Epithelial cell of proximal tubule (primary cell): ENCODE results near the gene CHD2. TPM values are rescaled to one million over a fixed set of nuclear protein-coding genes. Genes with fewer than 3 reads are reported as not detected.
A peak's percentile ranks its signal among the peaks of the same experiment; 100 is the strongest.

Experiments used
- DNase-seq: peaks from one replicate; pipeline ENCODE4 v3.0.0-alpha.2; 2011; ENCODE audit warnings: low read depth
- H3K4me3 ChIP-seq: 2 replicates; pipeline ENCODE4 v1.5.1; 2011; ENCODE audit warnings: low read depth, mild to moderate bottlenecking, low read length
- CTCF ChIP-seq: conservative IDR thresholded peaks from 2 replicates; pipeline ENCODE4 v1.5.1; 2012; ENCODE audit warnings: low read depth, mild to moderate bottlenecking, low read length
- total RNA-seq: library from RNA; depleted of rRNA; stranded (reverse); fragments of >200 nt; gene quantifications from 2 replicates; pipeline ENCODE4 v1.2.3, GENCODE V29; 2015

Gene CHD2
- total RNA-seq, 1 donor from 2014 or later, result 26.5 TPM

- no peak for DNase-seq
- H3K4me3 ChIP-seq, result peak overlapping the region; percentile 59
- TF ChIP-seq CTCF, result no peak
Measured at GRCh38 chr15:92904722-92905571, 4.8 kb downstream of the CHD2 start.

DNA sequence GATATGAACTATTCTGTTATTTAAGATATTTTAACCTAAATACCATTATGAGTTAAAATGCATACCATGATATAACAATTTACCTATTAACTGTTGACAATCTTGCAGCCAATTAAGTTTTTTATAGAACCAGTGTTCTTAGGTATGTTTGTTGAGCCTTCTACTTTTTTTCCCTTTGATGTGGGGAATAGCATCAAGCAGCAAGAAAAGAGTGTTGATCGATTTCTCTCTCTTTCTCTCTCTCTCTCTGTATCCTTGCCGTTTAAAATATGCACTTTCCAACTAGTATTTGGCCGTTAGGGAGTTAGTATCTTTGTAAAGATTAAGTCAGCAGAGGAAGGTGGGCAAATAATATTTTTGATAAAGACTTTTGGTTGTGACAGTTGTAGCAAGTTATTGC is 5.9 kb downstream of the CHD2 start:
- H3K4me3 ChIP-seq, result peak overlapping the region; percentile 59
- no peak for TF ChIP-seq CTCF
- no peak for DNase-seq

DNA sequence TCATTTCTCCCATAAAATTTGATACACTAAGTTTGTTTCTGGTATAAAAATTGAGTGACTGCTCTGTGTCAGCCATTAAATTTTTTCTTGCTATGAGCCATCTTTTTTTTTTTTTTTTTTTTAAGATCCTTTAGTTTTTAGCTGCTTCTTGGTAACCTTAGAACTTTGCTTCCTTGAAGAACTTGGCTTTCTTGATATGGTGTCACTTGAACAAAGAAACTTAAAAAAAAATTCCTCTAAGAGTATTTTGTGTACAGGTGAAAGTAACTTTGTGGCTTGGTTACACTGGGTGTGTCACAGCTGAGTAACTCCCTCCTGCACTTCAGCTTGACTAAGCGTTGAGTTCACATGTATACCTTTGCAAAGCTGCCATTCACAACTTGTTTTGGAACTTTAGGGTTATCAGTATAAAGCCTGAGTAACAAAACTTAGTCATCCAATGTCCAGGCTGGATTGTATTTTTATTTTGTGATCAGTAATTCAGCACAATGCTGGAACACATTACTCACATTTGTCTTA is 6.5 kb downstream of the CHD2 start:
- TF ChIP-seq CTCF, result no peak
- DNase-seq, result no peak
- peak overlapping the region; percentile 59 for H3K4me3 ChIP-seq

- peak overlapping the region; percentile 59 for H3K4me3 ChIP-seq
- no peak for DNase-seq
- no peak for TF ChIP-seq CTCF
Measured at GRCh38 chr15:92907229-92907628, 7.1 kb downstream of the CHD2 start.

DNA sequence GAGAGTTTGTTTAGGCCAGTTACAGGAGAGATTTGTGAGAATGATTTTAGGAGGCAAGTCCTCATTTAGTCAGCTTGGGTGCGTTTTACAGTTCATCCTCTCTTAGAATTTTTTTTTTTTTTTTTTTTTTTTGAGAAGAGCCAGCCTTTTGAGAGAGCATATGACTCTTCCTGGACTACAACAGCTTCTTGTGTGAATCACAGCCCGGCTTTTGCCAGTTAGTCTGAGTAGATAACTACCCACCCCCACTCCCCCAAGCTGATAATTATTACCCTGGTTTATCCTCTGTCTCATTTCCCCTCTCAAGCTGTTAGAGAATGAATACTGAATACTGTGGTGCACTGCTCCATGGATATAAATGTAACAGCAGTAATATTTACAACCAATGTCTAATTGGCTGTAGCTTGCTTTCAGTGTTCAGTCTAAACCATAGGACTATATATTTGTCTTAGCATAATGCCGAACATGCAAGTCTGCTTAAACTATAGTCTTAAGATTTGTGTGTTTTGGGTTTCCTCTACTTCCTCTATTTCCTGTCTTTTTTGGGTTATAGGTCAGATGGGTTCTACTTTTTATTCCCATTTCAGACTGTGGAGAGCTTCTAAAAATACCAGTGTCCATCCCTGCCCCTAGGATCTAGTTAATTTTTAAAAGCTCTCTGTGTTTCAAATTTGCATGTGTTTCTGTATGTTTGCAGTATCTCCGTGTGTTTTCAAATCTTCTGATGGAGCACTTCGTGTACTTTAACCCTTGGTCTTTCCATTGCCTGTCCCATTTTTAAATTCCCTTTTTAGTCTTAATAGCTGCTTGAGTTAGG is 8.0 kb downstream of the CHD2 start:
- no peak for DNase-seq
- TF ChIP-seq CTCF, result no peak
- H3K4me3 ChIP-seq, result peak overlapping the region; percentile 59

DNA sequence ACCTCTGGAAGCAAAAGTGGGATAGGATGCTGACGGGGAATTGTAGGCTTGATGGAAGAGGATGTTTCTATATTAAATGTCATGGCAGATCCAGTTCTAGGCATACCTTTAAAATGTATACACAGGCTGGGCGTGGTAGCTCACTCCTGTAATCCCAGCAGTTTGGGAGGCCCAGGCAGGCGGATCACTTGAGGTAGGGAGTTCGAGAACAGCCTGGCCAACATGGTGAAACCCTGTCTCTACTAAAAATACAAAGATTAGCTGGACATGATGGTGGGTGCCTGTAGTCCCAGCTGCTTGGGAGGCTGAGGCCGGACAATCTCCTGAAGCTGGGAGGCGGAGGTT is 8.6 kb downstream of the CHD2 start:
- no peak for TF ChIP-seq CTCF
- H3K4me3 ChIP-seq, result peak overlapping the region; percentile 29
- no peak for DNase-seq
